Common myeloid progenitor, CD34-positive (primary cell): ENCODE data around the gene ANKRD10.

Experiments used
- CTCF ChIA-PET: fragments of 350-600 bp; sonication (Branson Sonifier 250); formaldehyde crosslinking; loops from one replicate; lab custom pipeline; 2021; ENCODE audit warnings: antibody characterized with exemption; lab: Charles Lee
- POLR2A ChIA-PET: fragments of 350-600 bp; sonication (Branson Sonifier 250); formaldehyde crosslinking; loops from one replicate; lab custom pipeline; 2021; ENCODE audit warnings: antibody characterized with exemption; lab: Charles Lee
- DNase-seq, 3 donors: peaks; one replicate each; pipeline versions ENCODE4 v3.0.0 to v3.0.0-alpha.2; 2013
- H3K27ac ChIP-seq, 2 experiments: 1 replicate in 1 of 2; 2 replicates in 1 of 2; pipeline ENCODE4 v1.7.0; 2013; ENCODE audit warnings: inconsistent platforms in 2 of 2, low read length in 2 of 2, mild to moderate bottlenecking in 2 of 2, low read depth in 1 of 2, moderate library complexity in 1 of 2; ENCODE audit not compliant: severe bottlenecking in 2 of 2, insufficient read depth in 1 of 2, poor library complexity in 1 of 2
- H3K27me3 ChIP-seq, 5 experiments: replicated peaks in 2 of 5; 1 replicate in 3 of 5; 2 replicates in 2 of 5; pipeline versions ENCODE4 v1.6.1 to v1.7.0; 2013; ENCODE audit warnings: low read length in 4 of 5, mild to moderate bottlenecking in 2 of 5, moderate library complexity in 2 of 5, inconsistent platforms in 1 of 5; ENCODE audit not compliant: insufficient read depth in 5 of 5, control insufficient read depth in 4 of 5
- H3K36me3 ChIP-seq, 4 experiments: 1 replicate in 2 of 4; 2 replicates in 2 of 4; pipeline versions ENCODE4 v1.6.1 to v1.7.0; 2013; ENCODE audit warnings: low read length in 3 of 4, control low read depth in 1 of 4, mild to moderate bottlenecking in 1 of 4; ENCODE audit not compliant: control insufficient read depth in 4 of 4, insufficient read depth in 4 of 4
- H3K4me1 ChIP-seq, 4 experiments: 1 replicate in 3 of 4; 2 replicates in 1 of 4; pipeline versions ENCODE4 v1.6.1 to v1.7.1; 2013; ENCODE audit warnings: low read length in 3 of 4, mild to moderate bottlenecking in 3 of 4, control low read depth in 1 of 4, inconsistent platforms in 1 of 4, moderate library complexity in 1 of 4; ENCODE audit not compliant: control insufficient read depth in 4 of 4, insufficient read depth in 4 of 4; ENCODE audit errors: control extremely low read depth in 1 of 4
- H3K4me3 ChIP-seq, 7 experiments: 1 replicate in 4 of 7; 2 replicates in 3 of 7; pipeline versions ENCODE4 v1.5.1 to v1.7.0; 2013; ENCODE audit warnings: mild to moderate bottlenecking in 7 of 7, low read length in 6 of 7, moderate library complexity in 6 of 7, inconsistent platforms in 2 of 7, low read depth in 2 of 7, control low read depth in 1 of 7; ENCODE audit not compliant: insufficient read depth in 4 of 7, control insufficient read depth in 1 of 7; ENCODE audit errors: extremely low read depth in 1 of 7
- H3K9me3 ChIP-seq, 5 experiments: 1 replicate in 4 of 5; 2 replicates in 1 of 5; pipeline versions ENCODE4 v1.6.1 to v1.7.1; 2013; ENCODE audit warnings: low read length in 4 of 5, mild to moderate bottlenecking in 2 of 5, inconsistent platforms in 1 of 5, low read depth in 1 of 5, moderate library complexity in 1 of 5; ENCODE audit not compliant: control insufficient read depth in 4 of 5, insufficient read depth in 2 of 5; ENCODE audit errors: control extremely low read depth in 1 of 5
- WGBS: methylation state at CpG from one replicate; pipeline ENCODE4 v1.1.5; 2013; ENCODE audit not compliant: insufficient coverage; 5-methylcytosine and 5-hydroxymethylcytosine counted together

ANKRD10 gene

GRCh38 chr13:110932588-110932987, 17.7 kb upstream of the ANKRD10 start:
- no CpG with 5 or more reads among the region's 3 CpGs for WGBS
- CTCF ChIA-PET = no interaction called here

GRCh38 chr13:110929104-110929777, 14.4 kb upstream of the ANKRD10 start:
- 93% methylated on average over 2 of the region's 3 CpGs for WGBS
- Histone ChIP-seq H3K9me3 (peaks cover 9 to 23% (median 15%) of the 10 kb centered on the region in 5 experiments), H3K27me3 (peaks cover 0 to 11% (median 3%) of the 10 kb centered on the region in 5 experiments), H3K36me3 (no peaks in the 10 kb centered on the region), H3K4me1 (peaks cover 0 to 1% (median 0%) of the 10 kb centered on the region in 4 experiments), H3K4me3 (no peak overlapping the region), H3K27ac (no peak overlapping the region)
- ChIA-PET CTCF (interaction anchor here (0.9 kb wide), 1 partner anchor 214 kb away, joined by 4 read pairs; no protein-coding TSS in a partner anchor), POLR2A (no interaction called here)
- no peak for DNase-seq

More at GRCh38 chr13:110932588-110932987, 17.7 kb upstream of the ANKRD10 start:
- H3K27me3 ChIP-seq = peaks cover 0 to 11% (median 3%) of the 10 kb centered on the region in 5 experiments
- peaks cover 9 to 30% (median 23%) of the 10 kb centered on the region in 5 experiments for H3K9me3 ChIP-seq
- no peaks in the 10 kb centered on the region for H3K4me1 ChIP-seq
- no peaks in the 10 kb centered on the region for H3K36me3 ChIP-seq
- POLR2A ChIA-PET = no interaction called here
- H3K4me3 ChIP-seq = no peak overlapping the region
- no peak for DNase-seq
- no peak overlapping the region for H3K27ac ChIP-seq

- peaks cover 0 to 4% (median 0%) of the 10 kb centered on the region in 5 experiments for H3K9me3 ChIP-seq
- no peak overlapping the region for H3K27ac ChIP-seq
- DNase-seq = peak; percentile 53 to 77 (median 76)
- peaks cover 0 to 11% (median 5%) of the 10 kb centered on the region in 4 experiments for H3K4me1 ChIP-seq
- H3K36me3 ChIP-seq = no peaks in the 10 kb centered on the region
- peaks cover 0 to 31% (median 3%) of the 10 kb centered on the region in 5 experiments for H3K27me3 ChIP-seq
- POLR2A ChIA-PET = no interaction called here
- no peak overlapping the region for H3K4me3 ChIP-seq
- WGBS = 91% methylated on average over 4 of the region's 8 CpGs
- CTCF ChIA-PET = interaction anchor here (0.6 to 1.5 kb wide), 7 partner anchors 13 to 280 kb away, joined by 3 to 7 read pairs (median 3); no protein-coding TSS in a partner anchor
Measured at GRCh38 chr13:110925023-110925612, 10.2 kb upstream of the ANKRD10 start.

- Histone ChIP-seq H3K36me3 (no peaks in the 10 kb centered on the region), H3K4me1 (peaks cover 0 to 11% (median 5%) of the 10 kb centered on the region in 4 experiments), H3K27ac (no peak overlapping the region), H3K9me3 (peaks cover 0 to 2% (median 0%) of the 10 kb centered on the region in 5 experiments), H3K27me3 (peaks cover 0 to 31% (median 3%) of the 10 kb centered on the region in 5 experiments), H3K4me3 (no peak overlapping the region)
- ChIA-PET CTCF (interaction anchor here (0.6 to 1.6 kb wide), 8 partner anchors 10 to 378 kb away, joined by 3 to 8 read pairs (median 3); partner anchors contain the start of gene ANKRD10), POLR2A (no interaction called here)
- 92% methylated on average over 4 of the region's 4 CpGs for WGBS
- no peak for DNase-seq
Measured at GRCh38 chr13:110924639-110924934, 9.7 kb upstream of the ANKRD10 start.

GRCh38 chr13:110923777-110924638, 9.1 kb upstream of the ANKRD10 start:
- 88% methylated on average over 3 of the region's 4 CpGs for WGBS
- Histone ChIP-seq H3K27ac (no peak overlapping the region), H3K4me1 (peaks cover 0 to 11% (median 5%) of the 10 kb centered on the region in 4 experiments), H3K27me3 (peaks cover 0 to 30% (median 3%) of the 10 kb centered on the region in 5 experiments), H3K36me3 (no peaks in the 10 kb centered on the region), H3K9me3 (peaks cover 0 to 1% (median 0%) of the 10 kb centered on the region in 5 experiments), H3K4me3 (no peak overlapping the region)
- no peak for DNase-seq
- POLR2A ChIA-PET = no interaction called here
- CTCF ChIA-PET = interaction anchor here (0.6 to 1.6 kb wide), 8 partner anchors 9 to 378 kb away, joined by 3 to 8 read pairs (median 3); partner anchors contain the start of gene ANKRD10

- H3K36me3 ChIP-seq = no peaks in the 10 kb centered on the region
- 96% methylated on average over 7 of the region's 7 CpGs for WGBS
- no peak overlapping the region for H3K4me3 ChIP-seq
- ChIA-PET POLR2A (no interaction called here), CTCF (interaction anchor here (1.3 to 1.6 kb wide), 3 partner anchors 8 to 105 kb away, joined by 3 to 8 read pairs (median 5); partner anchors contain the start of gene ANKRD10)
- peaks cover 0 to 26% (median 3%) of the 10 kb centered on the region in 5 experiments for H3K27me3 ChIP-seq
- peaks cover 0 to 11% (median 5%) of the 10 kb centered on the region in 4 experiments for H3K4me1 ChIP-seq
- no peaks in the 10 kb centered on the region for H3K9me3 ChIP-seq
- no peak for DNase-seq
- H3K27ac ChIP-seq = no peak overlapping the region
Measured at GRCh38 chr13:110923086-110923485, 8.2 kb upstream of the ANKRD10 start.
